GM23248 (cell line): ENCODE measurements around the gene RBMS1. TPM values are rescaled to one million over a fixed set of nuclear protein-coding genes. Genes with fewer than 3 reads are reported as not detected.

Experiments
- DNase-seq: peaks from one replicate; pipeline ENCODE4 v3.0.0-alpha.2; 2015
- H2AFZ ChIP-seq: fragments of 200-600 bp; sonication (generic); 2 replicates; pipeline ENCODE4 v1.6.1; 2016; ENCODE audit warnings: antibody characterized with exemption
- H3F3A ChIP-seq: fragments of 200-600 bp; sonication (generic); 2 replicates; pipeline ENCODE4 v1.6.1; 2016; ENCODE audit warnings: mild to moderate bottlenecking, antibody characterized with exemption, mixed run types; ENCODE audit not compliant: insufficient read depth
- H3K27ac ChIP-seq: fragments of 200-600 bp; sonication (generic); 2 replicates; pipeline ENCODE4 v1.5.1; 2016; ENCODE audit warnings: mild to moderate bottlenecking
- H3K27me3 ChIP-seq: fragments of 200-600 bp; sonication (generic); replicated peaks from 2 replicates; pipeline ENCODE4 v1.6.1; 2016; ENCODE audit warnings: mild to moderate bottlenecking; ENCODE audit not compliant: insufficient read depth
- H3K36me3 ChIP-seq: fragments of 200-600 bp; sonication (generic); 2 replicates; pipeline ENCODE4 v1.6.1; 2016; ENCODE audit warnings: low read depth, mild to moderate bottlenecking
- H3K4me1 ChIP-seq: fragments of 200-600 bp; sonication (generic); 2 replicates; pipeline ENCODE4 v1.6.1; 2016; ENCODE audit warnings: mild to moderate bottlenecking; ENCODE audit not compliant: insufficient read depth
- H3K4me2 ChIP-seq: fragments of 200-600 bp; sonication (generic); one replicate; pipeline ENCODE4 v1.6.1; 2016; ENCODE audit warnings: mild to moderate bottlenecking; ENCODE audit not compliant: unreplicated experiment
- H3K4me3 ChIP-seq: fragments of 200-600 bp; sonication (generic); 2 replicates; pipeline ENCODE4 v1.5.1; 2016; ENCODE audit warnings: mild to moderate bottlenecking
- H3K79me2 ChIP-seq: fragments of 200-600 bp; sonication (generic); 2 replicates; pipeline ENCODE4 v1.6.1; 2016; ENCODE audit warnings: mild to moderate bottlenecking; ENCODE audit not compliant: insufficient read depth
- H3K9ac ChIP-seq: fragments of 200-600 bp; sonication (generic); 2 replicates; pipeline ENCODE4 v1.6.1; 2016; ENCODE audit warnings: mild to moderate bottlenecking
- H3K9me2 ChIP-seq: fragments of 200-600 bp; sonication (generic); 2 replicates; pipeline ENCODE4 v1.6.1; 2016; ENCODE audit warnings: mixed run types, mild to moderate bottlenecking, moderate library complexity; ENCODE audit not compliant: insufficient read depth
- H3K9me3 ChIP-seq: fragments of 200-600 bp; sonication (generic); one replicate; pipeline ENCODE4 v1.6.1; 2017; ENCODE audit warnings: low read depth
- H4K20me1 ChIP-seq: fragments of 200-600 bp; sonication (generic); 2 replicates; pipeline ENCODE4 v1.6.0; 2016; ENCODE audit not compliant: insufficient read depth
- EZH2 ChIP-seq: fragments of 200-600 bp; sonication (generic); IDR thresholded peaks from 2 replicates; pipeline ENCODE4 v1.6.1; 2018; ENCODE audit warnings: antibody characterized with exemption, mild to moderate bottlenecking; ENCODE audit not compliant: insufficient read depth, poor library complexity, severe bottlenecking
- EZH2phosphoT487 ChIP-seq: fragments of 200-600 bp; sonication (generic); IDR thresholded peaks from 2 replicates; pipeline ENCODE4 v1.6.1; 2018; ENCODE audit warnings: antibody characterized with exemption, moderate library complexity, mild to moderate bottlenecking, low read depth; ENCODE audit not compliant: insufficient read depth
- WGBS, 2 experiments: methylation state at CpG; one replicate each; pipeline ENCODE4 v1.1.6; 2015 to 2017; ENCODE audit warnings: low lambda C conversion rate in 2 of 2, low coverage in 1 of 2; ENCODE audit errors: missing lambda C conversion rate in 2 of 2; 5-methylcytosine and 5-hydroxymethylcytosine counted together
- in situ Hi-C: fragments of 300-500 bp; cut with MboI; formaldehyde crosslinking; loops from 2 replicates; pipeline ENCODE4 v1.15.0; 2020
- polyA plus RNA-seq: library from polyadenylated mRNA; unstranded; fragments of >200 nt; fragmentation: Nextera tagmentation; extraction: Ambion mirVana; gene quantifications from 2 replicates; pipeline ENCODE4 v1.2.1, GENCODE V29; 2016
- total RNA-seq: library from RNA; depleted of rRNA; stranded (reverse); fragments of >200 nt; shearing (Covaris generic); gene quantifications from 2 replicates; pipeline ENCODE4 v1.2.3, GENCODE V29; 2014

The RBMS1 gene
- total and polyA plus RNA-seq, 2 experiments from 2014 or later, result 72.3 to 91.7 TPM

DNA sequence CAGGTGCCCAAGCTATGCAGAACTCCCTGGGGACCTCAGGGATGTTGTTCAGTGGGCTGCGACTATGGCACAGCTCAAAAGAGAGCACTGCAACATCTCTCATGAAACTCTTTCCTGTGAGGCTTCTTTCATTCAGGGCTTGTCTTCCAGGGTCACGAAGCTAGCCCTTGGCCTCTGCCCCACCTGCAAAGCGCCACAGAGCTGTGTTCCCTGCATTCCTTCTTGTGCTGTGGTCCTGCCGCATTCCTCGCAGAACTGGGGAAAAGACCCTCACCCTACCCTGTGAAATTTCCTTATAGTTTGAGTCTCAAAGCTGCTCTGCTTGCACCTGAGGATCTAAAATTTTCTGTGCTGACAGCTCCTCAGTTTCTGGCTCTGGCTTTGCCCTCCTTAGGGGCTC lies 267.2 kb downstream of the RBMS1 start:
- DNase-seq, result no peak
- no peaks in the 10 kb centered on the region for H4K20me1 ChIP-seq
- no peaks in the 10 kb centered on the region for H3K9me3 ChIP-seq
- no peak for TF ChIP-seq EZH2phosphoT487
- no peak overlapping the region for H3K4me2 ChIP-seq
- peaks cover 68% of the 10 kb centered on the region for H3F3A ChIP-seq
- no peaks in the 10 kb centered on the region for H3K27me3 ChIP-seq
- no peak overlapping the region for H2AFZ ChIP-seq
- H3K36me3 ChIP-seq, result no peaks in the 10 kb centered on the region
- H3K9ac ChIP-seq, result no peak overlapping the region
- 84 to 85% methylated on average over 5 of the region's 5 CpGs for WGBS, 2 experiments
- H3K4me3 ChIP-seq, result no peak overlapping the region
- in situ Hi-C loops, result no loop called here
- peaks cover 83% of the 10 kb centered on the region for H3K4me1 ChIP-seq
- no peaks in the 10 kb centered on the region for H3K9me2 ChIP-seq
- H3K79me2 ChIP-seq, result no peaks in the 10 kb centered on the region
- H3K27ac ChIP-seq, result no peak overlapping the region

DNA sequence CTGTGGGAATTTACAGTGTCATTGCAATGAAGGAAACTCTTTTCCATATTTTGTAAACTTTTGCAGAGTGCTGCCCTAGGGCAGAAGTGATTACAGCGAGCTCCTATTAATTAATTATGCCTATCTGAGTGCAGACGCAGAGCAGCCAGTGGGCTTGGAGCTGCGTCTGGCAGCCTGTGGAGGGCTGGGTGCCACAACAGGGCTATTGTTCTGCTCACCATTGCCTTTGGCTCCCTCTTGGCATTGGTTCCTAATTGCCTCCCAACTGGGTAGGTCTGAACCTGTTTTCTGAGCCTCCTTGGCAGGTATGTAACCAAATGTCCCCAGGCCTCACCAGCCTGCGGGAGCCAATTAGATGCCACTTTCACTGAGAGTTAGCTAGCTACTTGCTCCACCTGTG lies 267.9 kb downstream of the RBMS1 start:
- in situ Hi-C loops, result no loop called here
- no peaks in the 10 kb centered on the region for H3K9me2 ChIP-seq
- H3K79me2 ChIP-seq, result no peaks in the 10 kb centered on the region
- no peak overlapping the region for H3K9ac ChIP-seq
- no peaks in the 10 kb centered on the region for H3K9me3 ChIP-seq
- no peaks in the 10 kb centered on the region for H3K36me3 ChIP-seq
- peaks cover 68% of the 10 kb centered on the region for H3F3A ChIP-seq
- no peaks in the 10 kb centered on the region for H3K27me3 ChIP-seq
- no peak overlapping the region for H2AFZ ChIP-seq
- no peak overlapping the region for H3K4me2 ChIP-seq
- no peak overlapping the region for H3K27ac ChIP-seq
- no peak for TF ChIP-seq EZH2phosphoT487
- TF ChIP-seq EZH2, result no peak
- WGBS, 2 experiments, result 92 to 97% methylated on average over 4 of the region's 4 CpGs
- DNase-seq, result no peak
- H3K4me1 ChIP-seq, result peaks cover 87% of the 10 kb centered on the region
- H3K4me3 ChIP-seq, result no peak overlapping the region
- H4K20me1 ChIP-seq, result no peaks in the 10 kb centered on the region

DNA sequence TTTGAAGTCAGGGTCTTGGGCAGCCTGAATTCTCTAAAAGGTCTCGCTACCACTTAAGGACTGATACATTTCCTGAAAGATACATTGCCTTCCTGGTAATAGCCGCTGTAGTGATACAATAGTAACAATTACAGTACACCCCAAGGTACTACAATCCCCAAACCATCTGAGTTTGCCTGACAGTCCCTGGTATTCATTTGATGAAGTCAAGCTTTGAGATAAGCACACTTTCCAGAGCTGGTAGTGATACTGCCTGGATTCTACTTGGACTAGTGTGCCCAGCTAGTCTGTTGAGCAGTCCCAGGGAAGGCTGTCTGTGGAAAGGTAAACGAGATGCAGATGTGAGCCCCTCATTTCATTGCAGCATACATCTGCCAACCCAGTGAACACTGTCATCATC lies 269.1 kb downstream of the RBMS1 start:
- no peaks in the 10 kb centered on the region for H4K20me1 ChIP-seq
- no peaks in the 10 kb centered on the region for H3K9me2 ChIP-seq
- H3K4me1 ChIP-seq, result peaks cover 75% of the 10 kb centered on the region
- DNase-seq, result peak; percentile 30
- no peak overlapping the region for H3K4me3 ChIP-seq
- no peak for TF ChIP-seq EZH2
- no peak for TF ChIP-seq EZH2phosphoT487
- H3K27ac ChIP-seq, result peak overlapping the region; percentile 85
- H3K27me3 ChIP-seq, result no peaks in the 10 kb centered on the region
- no peaks in the 10 kb centered on the region for H3K9me3 ChIP-seq
- in situ Hi-C loops, result no loop called here
- H3F3A ChIP-seq, result peaks cover 58% of the 10 kb centered on the region
- H3K79me2 ChIP-seq, result no peaks in the 10 kb centered on the region
- WGBS, 2 experiments, result 88 to 89% methylated on average over 3 of the region's 3 CpGs
- H3K36me3 ChIP-seq, result no peaks in the 10 kb centered on the region
- 0 out of 2 replicates have a peak overlapping the region, but pooled peaks have one; percentile 2 for H2AFZ ChIP-seq
- H3K9ac ChIP-seq, result peak overlapping the region; percentile 43
- H3K4me2 ChIP-seq, result peak overlapping the region; percentile 64

DNA sequence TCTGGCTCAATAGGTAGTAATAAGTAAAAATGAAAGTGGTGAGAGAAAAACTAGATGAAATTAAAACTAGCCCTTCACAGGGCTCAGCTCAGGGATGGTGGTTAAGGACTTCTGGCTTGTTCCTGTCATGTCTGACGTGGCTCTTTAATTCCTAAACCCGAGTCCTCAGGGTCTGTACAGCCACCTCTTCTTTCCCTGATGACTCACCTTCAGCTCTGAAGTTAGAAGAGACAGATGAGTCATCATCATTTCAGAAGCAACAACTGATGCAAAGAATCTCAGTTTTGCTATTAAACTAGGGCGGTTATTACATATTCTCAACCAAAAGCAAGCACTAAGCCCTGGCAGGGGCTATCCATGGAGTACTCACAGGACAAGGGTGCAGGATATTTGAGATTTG lies 269.5 kb downstream of the RBMS1 start:
- Histone ChIP-seq H3K4me2 (peak overlapping the region; percentile 64), H3K9me3 (no peaks in the 10 kb centered on the region), H3K27ac (peak overlapping the region; percentile 85), H3K36me3 (no peaks in the 10 kb centered on the region), H4K20me1 (no peaks in the 10 kb centered on the region), H3K4me3 (peak overlapping the region; percentile 33; the same call in 1 of the 2 replicates), H3K4me1 (peaks cover 70% of the 10 kb centered on the region), H3F3A (peaks cover 54% of the 10 kb centered on the region), H3K27me3 (no peaks in the 10 kb centered on the region), H2AFZ (0 out of 2 replicates have a peak overlapping the region, but pooled peaks have one; percentile 18), H3K9me2 (no peaks in the 10 kb centered on the region), H3K9ac (peak overlapping the region; percentile 58), H3K79me2 (no peaks in the 10 kb centered on the region)
- 0 to 5% methylated on average over 3 of the region's 3 CpGs for WGBS, 2 experiments
- in situ Hi-C loops, result no loop called here
- no peak for TF ChIP-seq EZH2phosphoT487
- DNase-seq, result peak; percentile 100

DNA sequence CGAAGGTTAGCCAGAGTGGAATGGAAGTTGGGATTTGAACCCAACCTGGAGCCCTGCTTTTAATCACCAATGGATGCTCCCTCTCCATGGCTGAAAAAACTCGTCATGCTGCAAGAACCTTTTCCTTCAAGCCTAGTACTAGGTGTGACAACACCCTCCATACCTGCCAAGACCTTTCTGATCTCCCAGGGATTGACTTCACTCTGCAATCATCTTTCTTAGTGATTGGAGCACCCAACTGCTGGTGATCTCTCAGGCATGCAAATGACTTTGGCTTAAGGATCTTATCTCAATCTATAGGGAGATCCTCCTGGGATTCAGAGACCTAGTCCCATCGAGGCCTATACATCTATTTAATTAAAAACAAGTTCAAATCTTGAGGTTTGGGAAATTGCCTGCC lies 270.0 kb downstream of the RBMS1 start:
- Histone ChIP-seq H3K4me1 (peaks cover 65% of the 10 kb centered on the region), H3K36me3 (no peaks in the 10 kb centered on the region)

More for the DNA sequence above, 270.0 kb downstream of the RBMS1 start:
- peak overlapping the region; percentile 58 for H3K9ac ChIP-seq
- in situ Hi-C loops, result no loop called here
- peak overlapping the region; percentile 85 for H3K27ac ChIP-seq
- H3K4me2 ChIP-seq, result peak overlapping the region; percentile 64
- peak overlapping the region; percentile 33; the same call in 1 of the 2 replicates for H3K4me3 ChIP-seq
- no peaks in the 10 kb centered on the region for H4K20me1 ChIP-seq
- no peaks in the 10 kb centered on the region for H3K9me3 ChIP-seq
- H2AFZ ChIP-seq, result 0 out of 2 replicates have a peak overlapping the region, but pooled peaks have one; percentile 18
- TF ChIP-seq EZH2phosphoT487, result no peak
- no peak for TF ChIP-seq EZH2
- WGBS, 2 experiments, result 65 to 67% methylated on average over 3 of the region's 3 CpGs
- DNase-seq, result no peak
- no peaks in the 10 kb centered on the region for H3K79me2 ChIP-seq
- peaks cover 50% of the 10 kb centered on the region for H3F3A ChIP-seq
- no peaks in the 10 kb centered on the region for H3K27me3 ChIP-seq
- no peaks in the 10 kb centered on the region for H3K9me2 ChIP-seq
